Glutamatergic neuron (in vitro differentiated cells): ENCODE data around the gene ATRN. TPM values are rescaled to one million over a fixed set of nuclear protein-coding genes. Genes with fewer than 3 reads are reported as not detected.
"Not testable (repeated sequence)": the region's sequence is repeated elsewhere in the genome, so short reads cannot be mapped to it uniquely, and the experiment has no call there.

Source experiments
- DNase-seq: peaks from one replicate; pipeline ENCODE4 v3.0.0; 2022
- H3K27ac Mint-ChIP-seq: one replicate; pipeline ENCODE4 v1.8.0; 2020; ENCODE audit warnings: mild to moderate bottlenecking, mixed read lengths, inconsistent platforms; ENCODE audit not compliant: unreplicated experiment
- H3K27me3 Mint-ChIP-seq: one replicate; pipeline ENCODE4 v1.8.0; 2020; ENCODE audit warnings: mild to moderate bottlenecking, moderate library complexity, mixed read lengths, inconsistent platforms; ENCODE audit not compliant: unreplicated experiment
- H3K36me3 Mint-ChIP-seq: one replicate; pipeline ENCODE4 v1.8.0; 2020; ENCODE audit warnings: mild to moderate bottlenecking, mixed read lengths, inconsistent platforms; ENCODE audit not compliant: unreplicated experiment
- H3K4me1 Mint-ChIP-seq: one replicate; pipeline ENCODE4 v1.8.0; 2020; ENCODE audit warnings: mild to moderate bottlenecking, low read depth, mixed read lengths, inconsistent platforms; ENCODE audit not compliant: unreplicated experiment
- H3K4me3 Mint-ChIP-seq: one replicate; pipeline ENCODE4 v1.8.0; 2020; ENCODE audit warnings: mild to moderate bottlenecking, mixed read lengths, inconsistent platforms; ENCODE audit not compliant: unreplicated experiment
- H3K9me3 Mint-ChIP-seq: one replicate; pipeline ENCODE4 v1.8.0; 2020; ENCODE audit warnings: mild to moderate bottlenecking, moderate library complexity, mixed read lengths, inconsistent platforms; ENCODE audit not compliant: unreplicated experiment
- CTCF ChIP-seq: fragments of 200-600 bp; sonication (generic); IDR thresholded peaks from one replicate; pipeline ENCODE4 v1.5.0; 2021; ENCODE audit not compliant: partially characterized antibody, unreplicated experiment
- total RNA-seq: library from RNA; stranded (reverse); fragmentation: NEBNext Ultra II Directional; extraction: Animal tissue kit (Norgen Biotek cat#: 25700); gene quantifications from one replicate; pipeline ENCODE4 v1.2.1, GENCODE V29; 2021; ENCODE audit not compliant: unreplicated experiment

ATRN gene
- total RNA-seq, 1 donor from 2014 or later: 31.1 TPM

- TF ChIP-seq CTCF: no peak
- Mint-ChIP-seq H3K4me1 (peaks cover 7% of the 10 kb centered on the region), H3K27me3 (no peaks in the 10 kb centered on the region), H3K4me3 (no peak overlapping the region), H3K9me3 (peaks cover 5% of the 10 kb centered on the region), H3K36me3 (peaks cover 4% of the 10 kb centered on the region), H3K27ac (no peak overlapping the region)
- DNase-seq: no peak
Measured at GRCh38 chr20:3612795-3613572, 142.2 kb downstream of the ATRN start.

- Mint-ChIP-seq H3K27ac (no peak overlapping the region), H3K27me3 (peaks cover 2% of the 10 kb centered on the region), H3K4me3 (no peak overlapping the region), H3K9me3 (peaks cover 5% of the 10 kb centered on the region), H3K4me1 (peaks cover 14% of the 10 kb centered on the region), H3K36me3 (peaks cover 4% of the 10 kb centered on the region)
- TF ChIP-seq CTCF: no peak
- DNase-seq: no peak
Measured at GRCh38 chr20:3613821-3614440, 143.1 kb downstream of the ATRN start.

- peaks cover 15% of the 10 kb centered on the region for H3K4me1 Mint-ChIP-seq
- DNase-seq: no peak
- TF ChIP-seq CTCF: no peak
- H3K36me3 Mint-ChIP-seq: peaks cover 4% of the 10 kb centered on the region
- H3K27ac Mint-ChIP-seq: no peak overlapping the region
- peaks cover 5% of the 10 kb centered on the region for H3K9me3 Mint-ChIP-seq
- H3K4me3 Mint-ChIP-seq: no peak overlapping the region
- H3K27me3 Mint-ChIP-seq: peaks cover 2% of the 10 kb centered on the region
Measured at GRCh38 chr20:3614466-3614865, 143.6 kb downstream of the ATRN start.

GRCh38 chr20:3615171-3615840 is 144.5 kb downstream of the ATRN start:
- H3K4me1 Mint-ChIP-seq: peaks cover 15% of the 10 kb centered on the region
- DNase-seq, H3K27me3 Mint-ChIP-seq, H3K36me3 Mint-ChIP-seq, H3K4me3 Mint-ChIP-seq, H3K27ac Mint-ChIP-seq, H3K9me3 Mint-ChIP-seq: not testable (repeated sequence)

- Mint-ChIP-seq H3K4me1 (peaks cover 15% of the 10 kb centered on the region), H3K36me3 (peaks cover 4% of the 10 kb centered on the region), H3K27me3 (peaks cover 2% of the 10 kb centered on the region), H3K27ac (peak overlapping the region; percentile 13), H3K4me3 (no peak overlapping the region), H3K9me3 (peaks cover 5% of the 10 kb centered on the region)
- TF ChIP-seq CTCF: no peak
- no peak for DNase-seq
Measured at GRCh38 chr20:3616250-3616649, 145.4 kb downstream of the ATRN start.
